Adipocyte (in vitro differentiated cells): ENCODE data around the gene HIVEP3.

Experiments
- DNase-seq: peaks from one replicate; pipeline ENCODE4 v3.0.0-alpha.2; 2015; ENCODE audit warnings: low read depth
- H3K27me3 ChIP-seq: replicated peaks from 2 replicates; pipeline ENCODE4 v1.7.0; 2013; ENCODE audit warnings: mild to moderate bottlenecking, low read length, moderate library complexity; ENCODE audit not compliant: control insufficient read depth, insufficient read depth
- H3K36me3 ChIP-seq: 2 replicates; pipeline ENCODE4 v1.7.0; 2013; ENCODE audit warnings: low read length, mild to moderate bottlenecking, moderate library complexity; ENCODE audit not compliant: control insufficient read depth, insufficient read depth, severe bottlenecking
- H3K4me1 ChIP-seq: 2 replicates; pipeline ENCODE4 v1.7.0; 2013; ENCODE audit warnings: mild to moderate bottlenecking, low read length, moderate library complexity; ENCODE audit not compliant: control insufficient read depth, insufficient read depth
- H3K4me3 ChIP-seq: 2 replicates; pipeline ENCODE4 v1.7.0; 2013; ENCODE audit warnings: mild to moderate bottlenecking, low read length, moderate library complexity
- H3K9ac ChIP-seq: 2 replicates; pipeline ENCODE4 v1.7.0; 2013; ENCODE audit warnings: mild to moderate bottlenecking, low read length, moderate library complexity
- H3K9me3 ChIP-seq: 2 replicates; pipeline ENCODE4 v1.7.0; 2013; ENCODE audit warnings: mild to moderate bottlenecking, low read length, moderate library complexity; ENCODE audit not compliant: control insufficient read depth

Gene HIVEP3

DNA sequence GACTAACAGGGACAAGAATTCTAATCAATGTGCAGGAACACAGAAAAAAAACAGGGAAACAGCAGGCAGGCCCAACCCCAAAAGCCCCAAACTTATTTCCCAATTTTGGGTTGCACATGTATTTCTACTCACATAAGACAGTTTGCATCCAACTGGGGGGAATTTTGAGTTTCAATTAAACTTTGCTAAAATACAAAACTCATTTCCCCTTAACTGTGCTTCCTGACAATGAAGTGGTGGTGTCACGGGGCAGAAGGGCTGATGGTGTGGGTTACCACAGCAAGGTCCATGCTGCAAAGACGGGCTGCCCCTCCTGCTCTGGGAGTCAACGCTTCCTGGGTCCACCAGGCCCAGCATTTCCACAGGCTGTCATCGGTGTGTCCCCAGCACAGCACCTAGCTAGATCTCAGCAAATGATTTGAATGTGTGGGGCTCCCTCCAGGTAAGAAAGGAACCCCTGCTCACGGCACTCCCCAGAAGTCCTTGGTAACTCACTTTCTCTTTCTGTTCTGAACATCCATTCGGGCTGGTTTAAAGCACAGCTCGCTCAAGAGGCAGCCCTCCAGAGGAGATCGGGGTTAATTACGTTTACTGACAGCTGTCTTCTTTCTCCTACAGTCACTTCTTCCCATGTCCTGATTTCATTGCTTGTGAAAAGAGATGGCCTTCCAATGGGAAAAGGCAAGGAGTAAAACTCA lies 27.4 kb downstream of the HIVEP3 start:
- Histone ChIP-seq H3K4me3 (peak overlapping the region; percentile 75), H3K27me3 (no peaks in the 10 kb centered on the region), H3K9me3 (no peaks in the 10 kb centered on the region), H3K4me1 (peaks cover 26% of the 10 kb centered on the region), H3K9ac (peak overlapping the region; percentile 78), H3K36me3 (no peaks in the 10 kb centered on the region)
- DNase-seq, result no peak

DNA sequence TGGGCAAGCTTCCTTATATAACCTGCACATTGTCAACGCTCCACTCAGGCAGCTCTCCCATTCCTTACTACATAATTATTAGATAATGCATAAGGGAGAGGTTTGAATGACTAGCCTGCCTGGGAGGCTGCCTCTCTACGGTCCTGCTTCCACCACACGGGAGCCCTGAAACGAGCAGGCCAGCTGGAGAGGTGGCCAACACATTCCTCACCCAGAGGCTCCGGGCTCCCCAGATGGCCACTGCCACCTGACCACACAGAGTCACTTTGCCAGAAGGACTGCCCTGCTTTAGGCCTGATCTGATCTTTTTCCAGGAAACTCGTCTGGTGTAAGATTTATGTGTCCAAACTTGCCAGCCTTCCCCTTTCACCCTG lies 27.9 kb downstream of the HIVEP3 start:
- peaks cover 26% of the 10 kb centered on the region for H3K4me1 ChIP-seq
- no peaks in the 10 kb centered on the region for H3K27me3 ChIP-seq
- DNase-seq, result no peak
- H3K36me3 ChIP-seq, result no peaks in the 10 kb centered on the region
- H3K9me3 ChIP-seq, result no peaks in the 10 kb centered on the region
- H3K9ac ChIP-seq, result peak overlapping the region; percentile 78
- peak overlapping the region; percentile 75 for H3K4me3 ChIP-seq

DNA sequence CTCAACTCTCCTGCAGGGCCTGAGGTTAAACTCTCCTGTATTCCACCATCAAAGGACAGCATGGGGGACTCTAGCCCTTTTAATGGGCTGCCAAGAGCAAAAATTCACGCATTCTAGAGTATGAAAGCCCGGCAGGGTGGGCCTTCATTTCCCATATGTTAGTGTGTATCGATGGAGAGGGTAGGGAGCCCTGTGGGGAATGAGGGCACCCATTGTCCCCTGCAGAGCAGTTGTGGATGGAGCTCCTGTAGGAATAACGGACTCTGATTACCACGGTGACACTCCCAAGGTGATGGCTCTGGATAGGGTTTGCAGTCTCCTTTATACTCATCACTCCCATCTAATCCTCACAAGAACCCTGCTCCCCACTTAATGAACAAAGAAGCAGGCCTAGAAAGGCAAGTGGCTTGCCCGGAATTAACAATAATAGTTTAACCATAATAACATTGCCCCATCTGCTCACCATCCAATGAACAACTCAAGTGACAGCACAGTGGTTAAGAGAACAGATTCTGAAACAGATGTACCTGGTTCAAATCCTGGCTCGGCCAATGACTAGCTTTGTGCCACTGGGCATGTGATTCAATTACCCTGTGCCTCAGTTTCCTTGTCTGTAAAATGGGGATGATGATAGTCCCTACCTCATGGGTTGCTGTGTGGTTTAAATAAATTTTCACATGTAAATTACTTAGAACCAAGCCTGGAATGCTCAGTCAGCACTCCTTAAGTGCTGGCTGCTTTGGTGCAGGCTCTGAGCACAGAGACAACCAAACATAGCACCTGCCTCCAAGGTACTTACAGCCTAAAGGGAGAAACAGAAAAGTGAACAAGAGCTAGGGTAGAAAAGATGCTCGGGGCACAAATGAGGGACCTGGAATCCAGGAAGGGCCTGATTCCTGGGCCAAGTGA lies 29.0 kb downstream of the HIVEP3 start:
- peaks cover 26% of the 10 kb centered on the region for H3K4me1 ChIP-seq
- no peak overlapping the region for H3K4me3 ChIP-seq
- no peaks in the 10 kb centered on the region for H3K27me3 ChIP-seq
- H3K9me3 ChIP-seq, result no peaks in the 10 kb centered on the region
- no peak overlapping the region for H3K9ac ChIP-seq
- H3K36me3 ChIP-seq, result no peaks in the 10 kb centered on the region
- no peak for DNase-seq

DNA sequence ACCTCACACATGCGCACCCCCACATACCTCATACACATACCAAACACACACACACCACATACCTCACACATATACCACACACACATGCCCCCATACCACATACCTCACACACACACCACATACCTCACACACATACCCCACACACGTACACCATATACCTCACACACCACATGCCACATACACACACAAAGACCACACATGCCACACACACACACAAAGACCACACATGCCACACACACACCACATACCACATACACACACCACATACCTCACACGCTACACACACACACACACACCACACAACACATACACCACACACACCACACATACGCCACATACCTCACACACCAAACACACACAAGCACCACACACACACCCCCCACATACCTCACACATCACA lies 30.0 kb downstream of the HIVEP3 start:
- no peak for DNase-seq
- Histone ChIP-seq H3K4me3 (no peak overlapping the region), H3K27me3 (no peaks in the 10 kb centered on the region), H3K36me3 (no peaks in the 10 kb centered on the region), H3K9me3 (no peaks in the 10 kb centered on the region), H3K4me1 (peaks cover 26% of the 10 kb centered on the region), H3K9ac (no peak overlapping the region)

DNA sequence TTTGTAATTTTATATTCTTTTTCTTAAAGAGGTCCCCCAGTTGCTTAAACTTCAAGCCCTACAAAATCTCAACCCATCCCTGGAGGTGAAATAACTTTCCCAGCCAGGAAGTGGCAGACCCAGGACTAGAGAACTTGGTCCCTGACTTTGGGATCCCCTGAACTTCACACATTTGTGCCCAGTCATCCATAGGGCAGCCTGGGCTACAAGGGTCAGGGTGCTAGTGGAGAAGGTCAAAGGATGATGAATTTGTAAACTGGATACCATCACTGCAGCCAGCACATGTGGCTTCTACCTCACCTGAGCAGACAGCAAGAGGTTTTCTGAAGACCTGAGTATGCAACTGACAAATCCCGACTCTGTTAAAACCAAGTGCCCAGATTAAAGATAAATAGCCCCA lies 31.4 kb downstream of the HIVEP3 start:
- Histone ChIP-seq H3K9ac (no peak overlapping the region), H3K4me3 (no peak overlapping the region), H3K4me1 (peaks cover 33% of the 10 kb centered on the region), H3K36me3 (no peaks in the 10 kb centered on the region), H3K27me3 (no peaks in the 10 kb centered on the region), H3K9me3 (no peaks in the 10 kb centered on the region)
- DNase-seq, result no peak

DNA sequence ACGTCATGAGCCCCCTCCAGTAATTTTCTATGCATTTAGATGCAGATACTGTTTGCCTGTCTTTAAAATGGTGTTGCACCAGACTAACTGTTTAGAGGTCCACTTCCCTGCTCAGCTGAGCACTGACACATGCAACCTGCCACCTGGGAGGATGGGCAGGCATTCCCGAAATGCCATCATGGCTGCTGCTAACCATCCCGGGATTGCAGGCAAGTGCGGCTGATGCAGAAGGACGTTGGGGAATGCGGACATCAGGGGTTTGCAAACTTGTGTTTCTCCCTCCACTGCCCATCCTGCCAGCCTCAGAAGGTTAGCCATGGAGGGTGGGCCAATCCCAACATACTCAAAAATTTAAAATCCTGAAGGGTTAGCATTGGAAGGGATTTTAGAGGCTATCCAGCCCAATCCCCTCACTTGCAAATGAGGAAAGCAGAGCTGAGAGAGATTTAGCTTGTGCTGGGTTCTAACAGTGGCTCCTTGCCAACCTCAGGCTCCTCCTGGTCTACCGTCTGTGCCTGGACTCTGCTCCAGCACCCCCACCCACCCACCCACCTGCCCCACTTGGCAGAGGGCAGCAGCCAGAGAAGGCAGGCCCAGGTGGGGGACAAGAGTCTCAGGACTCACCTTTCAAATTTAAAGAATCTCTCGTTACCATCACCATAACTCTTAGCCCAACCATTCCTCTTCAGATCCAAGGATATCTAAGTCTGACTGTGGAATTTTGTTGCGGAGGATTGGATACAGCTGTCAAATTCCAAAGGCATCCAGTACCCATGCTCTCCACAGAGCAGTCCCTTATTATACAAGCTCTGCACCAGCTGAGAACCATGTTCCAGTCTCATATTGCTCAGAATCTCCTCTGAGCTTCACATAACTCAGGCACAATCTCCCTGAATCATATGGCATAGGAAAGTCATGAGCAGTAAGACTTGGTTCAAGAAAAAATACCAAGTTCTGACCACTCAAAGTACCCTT lies 34.2 kb downstream of the HIVEP3 start:
- Histone ChIP-seq H3K9ac (no peak overlapping the region), H3K27me3 (no peaks in the 10 kb centered on the region), H3K4me1 (peaks cover 21% of the 10 kb centered on the region), H3K4me3 (no peak overlapping the region), H3K36me3 (no peaks in the 10 kb centered on the region), H3K9me3 (no peaks in the 10 kb centered on the region)
- no peak for DNase-seq

DNA sequence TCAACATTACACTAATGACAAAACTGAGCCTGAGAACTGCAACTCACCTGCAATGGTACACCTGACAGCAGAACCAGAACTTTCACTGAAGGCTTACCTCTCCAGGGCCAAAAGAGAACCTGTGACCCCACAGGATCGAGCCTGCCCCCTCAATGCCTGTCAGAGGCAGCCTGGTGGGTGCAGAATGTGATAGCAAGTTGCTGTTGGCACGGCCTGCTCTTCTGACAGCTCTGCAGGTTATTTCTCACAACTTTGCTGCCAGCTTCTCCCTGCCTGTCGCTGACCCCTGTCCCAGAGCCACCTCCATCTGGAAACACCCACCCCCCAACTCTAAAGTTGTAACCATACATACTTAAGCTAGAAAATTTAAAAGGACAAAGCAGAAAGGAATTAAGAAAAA lies 35.2 kb downstream of the HIVEP3 start:
- DNase-seq, result no peak
- peaks cover 21% of the 10 kb centered on the region for H3K4me1 ChIP-seq
- H3K4me3 ChIP-seq, result no peak overlapping the region

DNA sequence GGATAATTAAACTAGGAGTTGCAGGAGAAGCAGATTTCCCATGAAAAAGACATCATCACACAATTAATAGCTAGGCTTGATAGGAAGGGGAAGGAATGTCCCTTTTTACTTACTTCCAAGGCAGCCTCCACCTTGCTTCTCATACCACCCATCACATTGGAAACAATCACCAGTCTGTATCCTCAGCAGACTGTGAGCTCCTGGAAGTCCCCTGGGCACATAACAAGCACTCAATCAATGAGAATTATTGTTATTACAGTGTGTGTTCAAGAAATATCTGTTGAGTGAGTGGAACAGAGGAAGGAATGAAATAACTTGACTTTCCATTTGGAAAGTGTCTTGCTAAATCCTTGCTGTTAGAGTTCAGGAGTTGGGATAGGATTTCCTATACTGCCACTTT lies 36.2 kb downstream of the HIVEP3 start:
- H3K36me3 ChIP-seq, result no peaks in the 10 kb centered on the region
- no peak for DNase-seq
- no peak overlapping the region for H3K4me3 ChIP-seq
- H3K27me3 ChIP-seq, result no peaks in the 10 kb centered on the region
- H3K4me1 ChIP-seq, result peaks cover 26% of the 10 kb centered on the region
- H3K9ac ChIP-seq, result no peak overlapping the region
- H3K9me3 ChIP-seq, result no peaks in the 10 kb centered on the region

More for the DNA sequence above, 35.2 kb downstream of the HIVEP3 start:
- Histone ChIP-seq H3K27me3 (no peaks in the 10 kb centered on the region), H3K9ac (no peak overlapping the region), H3K36me3 (no peaks in the 10 kb centered on the region), H3K9me3 (no peaks in the 10 kb centered on the region)

DNA sequence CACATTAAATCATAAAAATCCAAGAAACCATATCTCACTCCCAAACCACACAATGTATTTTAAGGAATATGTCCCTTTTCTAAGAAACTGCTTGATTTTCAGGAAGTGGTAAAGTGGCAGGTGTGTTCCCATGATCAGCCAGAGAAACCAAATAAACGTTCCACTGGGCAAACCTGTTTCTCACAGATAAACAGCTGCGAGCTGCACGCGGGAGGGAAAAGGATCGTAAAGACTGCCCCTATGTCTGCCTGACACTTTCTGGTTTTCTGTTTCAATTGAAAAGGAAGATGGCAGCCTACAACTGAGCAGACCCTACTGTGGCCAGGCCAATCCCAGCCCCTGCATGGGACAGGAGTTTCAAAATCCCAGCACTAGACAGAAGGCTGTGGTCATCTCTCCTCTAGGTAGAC lies 36.6 kb downstream of the HIVEP3 start:
- no peak for DNase-seq
- no peaks in the 10 kb centered on the region for H3K27me3 ChIP-seq
- H3K4me1 ChIP-seq, result peaks cover 31% of the 10 kb centered on the region
- H3K4me3 ChIP-seq, result no peak overlapping the region
- H3K9me3 ChIP-seq, result no peaks in the 10 kb centered on the region
- H3K9ac ChIP-seq, result no peak overlapping the region
- no peaks in the 10 kb centered on the region for H3K36me3 ChIP-seq

DNA sequence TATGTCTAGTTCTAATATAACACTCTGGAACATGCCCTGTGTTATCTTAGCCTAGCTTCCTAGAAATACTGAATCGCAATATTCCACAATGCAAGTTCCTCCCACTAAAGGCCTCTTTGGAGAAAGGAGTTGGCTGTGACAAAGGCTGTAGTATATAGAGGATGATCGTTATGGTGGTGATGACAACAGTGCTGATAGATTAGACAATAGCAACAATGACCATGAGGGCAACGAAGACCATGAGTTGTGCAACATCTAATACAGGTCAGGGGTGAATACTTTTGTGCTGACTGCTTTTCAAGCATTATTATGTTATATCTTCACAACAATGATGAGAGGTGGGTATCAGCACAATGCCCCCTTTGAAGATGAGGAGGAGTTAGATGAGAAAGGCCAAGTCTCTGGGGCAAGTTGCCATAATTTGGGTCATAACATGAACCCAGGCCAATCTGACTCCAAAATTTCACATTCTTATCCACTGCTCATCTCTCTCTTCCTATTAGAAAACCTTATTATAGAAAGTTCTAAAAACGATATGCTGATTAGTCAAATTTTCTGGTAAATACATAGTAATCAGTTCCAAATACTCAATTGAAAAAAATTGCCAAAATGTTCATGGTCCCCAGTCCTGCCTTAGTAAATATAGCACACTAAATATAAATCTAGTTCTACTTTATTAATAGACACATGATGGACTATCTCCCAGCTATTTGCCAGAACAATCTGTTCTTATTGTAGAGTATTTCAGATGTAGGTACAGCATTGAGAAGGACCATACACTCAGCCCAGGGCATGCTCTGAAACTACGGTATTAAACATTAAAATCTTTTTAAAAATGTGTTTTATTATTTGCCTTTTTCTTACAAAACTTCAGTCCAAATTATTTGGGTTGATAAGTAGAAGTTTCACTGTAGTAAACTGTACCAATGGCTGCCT lies 37.5 kb downstream of the HIVEP3 start:
- no peaks in the 10 kb centered on the region for H3K27me3 ChIP-seq
- no peak overlapping the region for H3K4me3 ChIP-seq
- DNase-seq, result no peak
- no peaks in the 10 kb centered on the region for H3K36me3 ChIP-seq
- no peaks in the 10 kb centered on the region for H3K9me3 ChIP-seq
- H3K9ac ChIP-seq, result no peak overlapping the region
- peaks cover 39% of the 10 kb centered on the region for H3K4me1 ChIP-seq
